ENCODE data around the gene UBE2Q1. TPM values are rescaled to one million over a fixed set of nuclear protein-coding genes. Genes with fewer than 3 reads are reported as not detected.

The UBE2Q1 gene
- 100 to 1,000 TPM in 1 of 2 experiments, 10 to 100 TPM in 1; 92.2 to 106 TPM for total RNA-seq

DNA sequence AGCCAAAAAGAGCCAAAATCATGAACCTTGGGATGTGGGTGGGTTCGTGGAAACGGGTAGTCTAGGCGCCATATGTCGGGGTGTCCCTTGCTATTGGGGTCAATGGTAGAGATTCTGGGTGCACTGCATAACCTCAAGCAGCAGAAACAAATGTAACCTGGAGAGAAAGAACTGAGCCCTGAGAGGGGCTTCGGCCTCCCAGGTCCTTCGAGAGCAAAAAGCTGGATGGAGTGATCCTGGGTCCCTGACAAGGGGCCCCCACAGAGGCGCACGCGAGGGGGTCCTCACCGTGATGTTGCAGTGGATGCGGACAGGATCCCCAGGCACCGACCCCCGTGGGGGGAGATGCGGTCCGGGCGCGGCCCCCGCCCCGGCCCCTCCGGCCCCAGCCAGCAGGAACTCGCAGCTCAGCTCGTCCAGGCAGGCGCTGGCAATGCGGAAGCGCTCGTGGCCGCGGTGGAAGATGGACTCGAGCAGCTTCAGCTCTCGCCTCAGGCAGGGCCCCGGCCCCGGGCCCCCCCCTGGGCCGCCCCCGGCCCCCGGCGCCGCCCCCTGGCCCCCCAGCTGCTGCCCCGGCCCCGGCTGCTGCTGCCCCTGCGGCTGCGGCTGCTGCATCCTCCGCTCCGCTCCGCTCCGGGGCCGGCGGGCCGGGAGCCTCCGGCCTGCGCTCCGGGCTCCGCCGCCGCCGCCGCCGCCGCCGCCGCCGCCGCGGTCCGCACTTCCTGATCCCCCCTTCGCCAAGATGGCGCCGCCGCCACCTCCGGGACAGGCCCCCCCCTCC is at the start of gene UBE2Q1:
Gene UBE2Q1 (minus strand): TSS at position 724 of the 781 bp plus-strand sequence. CDS start 109 bp downstream, at position 615.

DNA sequence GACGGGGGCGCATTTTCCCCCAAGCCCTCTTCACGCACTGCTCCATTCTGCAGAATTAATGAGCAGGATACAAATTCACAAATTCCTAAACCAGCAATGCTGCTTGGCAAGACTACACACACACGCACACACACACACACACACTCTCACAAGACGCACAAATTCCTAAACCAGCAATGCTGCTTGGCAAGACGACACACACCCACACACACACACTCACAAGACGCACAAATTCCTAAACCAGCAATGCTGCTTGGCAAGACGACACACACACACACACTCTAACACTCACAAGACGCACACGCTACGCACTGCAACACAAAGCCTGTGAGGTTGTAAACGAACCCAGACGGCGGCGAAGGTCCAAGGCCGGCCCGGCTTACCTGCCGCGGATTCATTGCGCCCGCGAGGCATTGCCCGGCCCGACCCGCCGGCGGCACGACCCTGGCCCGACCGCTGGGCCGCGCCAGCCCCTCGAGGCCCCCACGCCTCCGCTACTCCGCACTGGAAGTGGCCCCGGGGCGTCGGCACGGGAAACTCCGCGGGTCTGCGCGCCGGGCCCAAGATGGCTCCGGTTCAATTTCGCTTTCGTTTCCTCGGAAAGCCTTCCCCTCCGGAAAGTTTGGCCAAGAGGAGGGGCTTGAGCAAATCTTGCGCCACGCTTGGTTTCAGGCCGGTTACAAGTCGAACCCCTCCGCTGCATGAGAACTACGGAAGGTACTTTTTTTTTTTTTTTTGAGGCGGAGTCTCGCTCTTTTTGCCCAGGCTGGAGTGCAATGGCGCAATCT is 49.3 kb upstream of the UBE2Q1 start, which contains the start of gene ADAR:
Gene ADAR (minus strand): TSS at position 578 of the 788 bp plus-strand sequence. CDS start 180 bp downstream, at position 398.

DNA sequence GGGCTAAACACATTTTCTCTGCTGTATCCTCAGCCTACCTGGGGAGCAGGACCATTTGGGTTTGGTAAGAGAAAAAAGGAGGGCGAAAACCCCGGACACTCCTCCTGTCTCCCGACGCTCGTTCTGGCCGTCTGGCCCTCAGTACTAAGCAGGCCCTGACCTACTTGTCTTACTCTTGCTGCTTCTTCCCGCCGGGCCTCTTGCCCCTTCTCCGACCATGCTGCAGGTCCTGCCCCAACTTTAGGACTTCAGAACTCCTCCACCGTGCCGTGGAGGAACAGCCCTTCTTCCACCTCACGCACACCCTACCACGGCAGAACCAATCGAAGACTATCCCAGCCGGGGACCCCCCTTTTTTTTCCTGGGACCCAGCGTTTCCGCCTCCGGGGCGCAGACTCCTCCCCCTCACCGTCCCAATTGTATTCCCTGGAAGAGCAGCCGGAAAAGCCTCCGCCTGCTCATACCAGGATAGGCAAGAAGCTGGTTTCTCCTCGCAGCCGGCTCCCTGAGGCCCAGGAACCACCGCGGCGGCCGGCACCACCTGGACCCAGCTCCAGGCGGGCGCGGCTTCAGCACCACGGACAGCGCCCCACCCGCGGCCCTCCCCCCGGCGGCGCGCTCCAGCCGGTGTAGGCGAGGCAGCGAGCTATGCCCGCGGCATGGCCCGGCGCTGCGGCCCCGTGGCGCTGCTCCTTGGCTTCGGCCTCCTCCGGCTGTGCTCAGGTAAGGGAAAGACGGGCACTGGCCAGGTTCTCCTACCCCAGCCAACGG is 9.1 kb upstream of the UBE2Q1 start, which contains the start of gene CHRNB2:
Gene CHRNB2 (plus strand): TSS at position 393 of the 771 bp plus-strand sequence. CDS start 267 bp downstream, at position 660.

DNA sequence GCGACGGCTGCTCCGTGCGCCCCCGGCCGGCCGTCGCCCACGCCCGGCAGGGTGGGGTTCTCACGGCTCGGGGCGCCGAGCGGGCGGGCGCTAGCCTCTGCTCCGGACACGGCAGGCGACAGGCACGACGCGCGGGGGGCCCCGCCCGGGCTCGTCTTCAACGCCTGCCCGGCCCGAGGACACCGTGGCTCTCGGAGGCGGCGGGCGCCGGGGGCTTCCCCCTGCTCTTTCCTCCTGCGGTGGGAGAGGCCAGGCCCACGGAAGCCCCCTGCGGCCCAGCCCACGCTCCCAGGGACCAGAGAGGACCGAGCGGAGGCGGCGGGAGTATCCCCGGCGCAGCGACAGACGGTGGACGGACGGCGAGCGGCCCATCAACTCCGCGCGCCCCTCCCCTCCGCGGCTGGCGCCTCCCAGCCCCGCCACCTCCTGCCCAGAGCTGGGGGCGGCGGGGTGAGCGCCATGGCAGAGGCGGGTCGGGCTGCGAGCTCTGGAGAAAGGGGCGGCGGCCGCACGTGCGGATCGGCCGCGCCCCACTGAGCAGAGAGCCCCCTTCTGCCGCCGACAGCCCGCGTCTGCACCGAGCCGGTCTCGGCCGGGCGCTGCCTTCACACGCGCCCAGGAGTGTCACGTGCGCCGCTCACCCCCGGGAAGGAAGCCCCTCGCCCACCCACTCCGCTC is 56.3 kb downstream of the UBE2Q1 start, which contains the start of the genes SHE and TDRD10:
Gene SHE (minus strand): TSS at position 347 of the 678 bp plus-strand sequence. CDS start 386 bp downstream, outside the sequence.
Gene TDRD10 (plus strand): TSS at position 154 of the 678 bp plus-strand sequence. CDS start 4,685 bp downstream, outside the sequence.

Other genes with a start within 250 kb of the UBE2Q1 start
- gene AQP10, start 237.6 kb downstream of the UBE2Q1 start, total RNA-seq: not detected
- 100 to 1,000 TPM; 146 to 156 TPM for gene ATP8B2, start 233.1 kb downstream of the UBE2Q1 start, total RNA-seq
- 10 to 100 TPM; 10.9 to 11.6 TPM for gene IL6R, start 153.3 kb downstream of the UBE2Q1 start, total RNA-seq
- gene TDRD10, start 56.4 kb downstream of the UBE2Q1 start, total RNA-seq: not detected
- not detected for gene SHE, start 56.2 kb downstream of the UBE2Q1 start, total RNA-seq
- not detected for gene CHRNB2, start 9.1 kb upstream of the UBE2Q1 start, total RNA-seq
- 100 to 1,000 TPM; 224 to 233 TPM for gene ADAR, start 49.5 kb upstream of the UBE2Q1 start, total RNA-seq